ENCODE data around the gene DHRS13. TPM values are rescaled to one million over a fixed set of nuclear protein-coding genes. Genes with fewer than 3 reads are reported as not detected.
A peak's percentile ranks its signal among the peaks of the same experiment; 100 is the strongest.

The DHRS13 gene, protein sequence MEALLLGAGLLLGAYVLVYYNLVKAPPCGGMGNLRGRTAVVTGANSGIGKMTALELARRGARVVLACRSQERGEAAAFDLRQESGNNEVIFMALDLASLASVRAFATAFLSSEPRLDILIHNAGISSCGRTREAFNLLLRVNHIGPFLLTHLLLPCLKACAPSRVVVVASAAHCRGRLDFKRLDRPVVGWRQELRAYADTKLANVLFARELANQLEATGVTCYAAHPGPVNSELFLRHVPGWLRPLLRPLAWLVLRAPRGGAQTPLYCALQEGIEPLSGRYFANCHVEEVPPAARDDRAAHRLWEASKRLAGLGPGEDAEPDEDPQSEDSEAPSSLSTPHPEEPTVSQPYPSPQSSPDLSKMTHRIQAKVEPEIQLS
- total RNA-seq (10 to 100 TPM; 46.1 to 47.3 TPM), polyA plus RNA-seq (10 to 100 TPM; 17.1 to 22.8 (median 19.4) TPM), total RNA-seq (18.2 to 40.6 (median 21.2) reads per million in 6 experiments)

DNA sequence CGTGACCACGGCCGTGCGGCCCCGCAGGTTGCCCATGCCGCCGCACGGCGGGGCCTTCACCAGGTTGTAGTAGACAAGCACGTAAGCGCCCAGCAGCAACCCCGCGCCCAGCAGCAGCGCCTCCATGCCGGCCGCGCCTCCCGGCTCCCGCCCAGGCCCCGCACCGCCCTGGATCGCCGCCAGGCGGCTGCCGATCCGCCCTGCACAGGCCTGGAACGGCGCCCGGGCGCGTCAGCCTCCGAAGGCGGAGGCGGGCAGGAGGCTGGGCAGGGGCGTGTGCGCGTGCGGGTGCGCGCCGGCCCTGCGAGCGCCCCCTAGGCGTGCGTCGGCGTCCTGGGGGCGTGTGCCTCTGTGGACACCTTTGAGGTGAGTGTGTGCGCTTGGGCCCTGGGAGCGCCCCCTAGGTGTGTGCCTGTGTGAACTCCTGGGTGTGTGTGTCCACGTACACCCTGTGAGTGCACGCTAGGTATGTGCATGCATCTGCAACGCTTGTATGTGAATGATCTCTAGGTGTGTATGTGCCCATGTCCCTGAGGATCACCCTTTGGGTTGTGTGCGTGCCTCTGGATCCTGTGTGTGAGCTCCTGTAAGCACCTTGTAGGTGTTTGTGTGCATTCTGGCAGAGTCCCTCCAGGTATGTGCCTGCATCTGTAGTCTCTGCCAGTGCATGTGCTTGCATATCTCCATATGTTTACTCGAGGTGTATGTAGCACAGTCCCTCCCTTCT is at the start of gene DHRS13:
DHRS13 (minus strand) TSS at position 261 of the 727 bp plus-strand sequence; CDS start at position 126, 135 bp downstream.
- peak; percentile 89 to 90 for ATAC-seq
- H3K9me3 Mint-ChIP-seq, result no peaks in the 10 kb centered on the region
- DNase-seq, result peak; percentile 90 to 99 (median 96)
- POLR2A ChIA-PET, result interaction anchor here (0.9 to 3.1 kb wide), 13 partner anchors 10 to 546 kb away, joined by 3 to 27 read pairs (median 6); partner anchors contain the start of genes FAM222B, PHF12, POLDIP2 and RPL23A
- H3K27me3 Mint-ChIP-seq, result no peaks in the 10 kb centered on the region
- H3K27ac Mint-ChIP-seq, result peak within 1 kb of the TSS; percentile 83 to 97 (median 90)
- H3K4me1 Mint-ChIP-seq, result peaks cover 23 to 41% (median 39%) of the 10 kb centered on the region in 4 donors
- peak within 1 kb of the TSS; percentile 82 to 95 (median 90) for H3K4me3 Mint-ChIP-seq
- peaks cover 0 to 30% (median 0%) of the 10 kb centered on the region in 3 donors for H3K36me3 Mint-ChIP-seq

DNA sequence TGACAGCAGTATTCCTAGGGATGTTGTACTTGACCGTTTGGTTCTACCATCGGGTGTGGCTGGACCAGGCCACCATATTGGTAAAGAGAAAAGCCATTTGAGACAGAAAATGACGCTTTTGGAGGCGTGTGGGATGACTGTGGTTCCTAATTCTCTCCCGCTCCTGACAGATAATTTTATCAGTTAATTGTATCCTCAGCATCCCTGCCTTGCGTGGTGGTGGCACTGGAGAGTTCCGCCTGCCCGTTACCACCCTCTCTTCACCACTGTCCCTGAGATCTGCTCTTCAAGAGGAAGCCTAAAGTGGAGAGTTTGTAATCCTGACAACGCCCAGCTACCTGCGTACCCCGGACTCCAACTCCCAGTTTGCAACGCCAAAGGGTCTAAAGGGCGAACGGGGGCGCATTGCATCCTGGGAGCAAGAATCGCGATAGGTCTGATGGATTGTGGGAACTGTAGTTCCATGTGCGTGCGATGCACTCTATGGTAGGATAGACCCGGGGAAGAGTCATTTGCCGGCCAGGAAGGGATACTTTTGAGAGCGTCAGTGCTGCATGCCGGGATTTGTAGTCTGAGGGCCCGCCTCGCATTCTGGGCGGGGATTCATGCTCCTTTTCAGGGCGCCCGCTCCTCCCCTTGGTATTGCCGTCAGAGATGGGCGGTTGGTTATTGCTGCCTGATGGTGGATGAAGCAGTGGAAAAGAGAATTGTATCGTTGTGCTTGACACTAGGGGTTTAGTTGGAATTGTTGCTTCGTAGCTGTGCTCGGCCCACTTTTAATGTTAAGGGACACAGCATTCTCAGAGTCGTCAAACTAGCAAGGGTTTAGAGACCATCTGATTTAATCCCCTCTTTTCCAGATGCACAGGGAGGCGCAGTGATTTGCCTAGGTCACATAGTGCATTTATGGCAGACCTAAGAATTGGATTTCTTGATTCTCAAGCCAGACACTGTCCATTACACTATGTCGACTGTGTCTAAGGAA is 49.4 kb upstream of the DHRS13 start:
- DNase-seq, result peak; percentile 85 to 99 (median 97)
- H3K27ac Mint-ChIP-seq, result no peak overlapping the region
- peaks cover 12 to 18% (median 16%) of the 10 kb centered on the region in 4 donors for H3K4me1 Mint-ChIP-seq
- H3K4me3 Mint-ChIP-seq, result no peak overlapping the region
- ATAC-seq, result peak; percentile 71 to 77
- POLR2A ChIA-PET, result interaction anchor here (0.7 to 6.0 kb wide), 37 partner anchors 8 to 1889 kb away, joined by 3 to 112 read pairs (median 6); partner anchors contain the start of genes BLTP2, DHRS13, ERAL1 and FLOT2
- H3K9me3 Mint-ChIP-seq, result no peaks in the 10 kb centered on the region
- H3K36me3 Mint-ChIP-seq, result peaks cover 0 to 6% (median 0%) of the 10 kb centered on the region in 3 donors
- no peaks in the 10 kb centered on the region for H3K27me3 Mint-ChIP-seq

DNA sequence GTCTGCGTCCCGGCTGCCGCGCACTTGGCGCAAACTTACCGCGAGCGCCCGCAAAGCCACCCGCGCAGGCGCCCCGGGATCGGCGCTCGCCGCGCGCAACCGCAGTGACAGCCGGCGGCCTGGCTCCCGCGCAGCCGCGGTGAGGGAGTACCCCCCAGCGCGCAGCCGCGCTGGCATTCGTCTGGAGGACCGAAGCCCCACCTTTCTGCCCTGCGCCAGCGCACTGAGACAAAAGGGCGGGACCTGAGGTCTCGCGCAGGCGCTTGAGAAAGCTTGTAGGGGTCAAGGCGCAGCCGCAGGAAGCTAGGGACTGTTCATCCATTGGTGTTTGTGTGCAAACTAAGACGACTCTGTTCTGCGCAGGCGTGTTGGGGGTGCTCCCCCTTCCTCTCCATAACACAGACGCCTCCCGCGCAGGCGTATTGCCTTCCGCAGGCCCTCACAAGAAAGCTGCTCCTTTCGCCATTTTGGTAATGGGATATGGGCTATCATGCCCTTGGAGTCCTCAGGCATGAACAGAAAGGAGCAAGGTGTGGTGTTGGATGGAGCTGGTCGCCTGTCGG is 48.6 kb upstream of the DHRS13 start, which contains the start of gene PHF12:
PHF12 (minus strand) TSS at position 91 of the 563 bp plus-strand sequence. CDS start 558 bp downstream, outside the sequence.
- peak; percentile 64 to 65 for ATAC-seq
- POLR2A ChIA-PET, result interaction anchor here (0.7 to 6.0 kb wide), 34 partner anchors 8 to 1890 kb away, joined by 3 to 112 read pairs (median 6); partner anchors contain the start of genes BLTP2, DHRS13, ERAL1 and FLOT2
- Mint-ChIP-seq H3K36me3 (peaks cover 0 to 6% (median 0%) of the 10 kb centered on the region in 3 donors), H3K4me3 (peak within 1 kb of the TSS in 9 of 10 donors; percentile 94 to 98 (median 95)), H3K9me3 (no peaks in the 10 kb centered on the region), H3K27me3 (no peaks in the 10 kb centered on the region), H3K27ac (peak within 1 kb of the TSS; percentile 86 to 98 (median 97)), H3K4me1 (peaks cover 12 to 24% (median 22%) of the 10 kb centered on the region in 4 donors)
- peak; percentile 96 to 100 (median 100) for DNase-seq

DNA sequence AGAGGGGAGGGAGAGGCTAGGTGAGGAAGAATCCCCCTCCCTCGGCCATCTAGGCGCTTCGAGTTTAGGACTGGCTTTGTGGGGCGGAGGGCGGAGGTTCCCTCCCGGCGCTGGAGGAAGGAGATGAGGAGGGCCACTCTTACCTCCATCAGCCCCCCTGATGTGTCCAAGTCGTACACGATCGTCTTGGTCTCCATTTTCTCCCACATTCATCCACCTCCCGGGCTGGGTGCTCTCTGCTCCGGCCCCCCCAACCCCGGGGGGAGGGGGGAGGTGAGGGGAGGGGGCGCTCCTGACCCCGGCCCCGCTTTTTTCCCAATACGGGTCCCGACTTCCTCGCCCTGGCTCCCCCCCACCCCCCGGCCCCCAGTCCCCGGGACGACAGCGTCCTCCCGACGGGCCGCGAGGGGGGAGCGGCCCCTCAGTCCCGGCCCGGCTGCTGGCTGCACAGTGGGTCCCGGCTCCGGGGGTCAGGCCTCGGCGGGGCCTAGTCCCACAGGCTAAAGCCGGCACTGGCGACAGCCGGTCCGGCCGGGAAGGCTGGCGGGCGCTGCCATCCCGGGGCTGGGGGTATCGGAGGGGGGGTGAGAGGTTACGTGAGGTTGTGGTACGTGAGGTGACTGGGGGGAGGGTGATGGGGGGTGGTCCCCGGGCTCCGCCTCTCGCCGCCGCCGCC is 48.0 kb upstream of the DHRS13 start:
- POLR2A ChIA-PET, result interaction anchor here (0.8 to 6.0 kb wide), 39 partner anchors 9 to 1891 kb away, joined by 3 to 112 read pairs (median 7); partner anchors contain the start of genes BLTP2, DHRS13, FAM222B and FLOT2
- Mint-ChIP-seq H3K36me3 (peaks cover 0 to 10% (median 0%) of the 10 kb centered on the region in 3 donors), H3K27me3 (no peaks in the 10 kb centered on the region), H3K27ac (peak overlapping the region; percentile 86 to 98 (median 97)), H3K4me1 (peaks cover 15 to 30% (median 28%) of the 10 kb centered on the region in 4 donors), H3K4me3 (peak overlapping the region in 9 of 10 donors; percentile 94 to 98 (median 95)), H3K9me3 (no peaks in the 10 kb centered on the region)
- ATAC-seq (no peak), DNase-seq (no peak)

DNA sequence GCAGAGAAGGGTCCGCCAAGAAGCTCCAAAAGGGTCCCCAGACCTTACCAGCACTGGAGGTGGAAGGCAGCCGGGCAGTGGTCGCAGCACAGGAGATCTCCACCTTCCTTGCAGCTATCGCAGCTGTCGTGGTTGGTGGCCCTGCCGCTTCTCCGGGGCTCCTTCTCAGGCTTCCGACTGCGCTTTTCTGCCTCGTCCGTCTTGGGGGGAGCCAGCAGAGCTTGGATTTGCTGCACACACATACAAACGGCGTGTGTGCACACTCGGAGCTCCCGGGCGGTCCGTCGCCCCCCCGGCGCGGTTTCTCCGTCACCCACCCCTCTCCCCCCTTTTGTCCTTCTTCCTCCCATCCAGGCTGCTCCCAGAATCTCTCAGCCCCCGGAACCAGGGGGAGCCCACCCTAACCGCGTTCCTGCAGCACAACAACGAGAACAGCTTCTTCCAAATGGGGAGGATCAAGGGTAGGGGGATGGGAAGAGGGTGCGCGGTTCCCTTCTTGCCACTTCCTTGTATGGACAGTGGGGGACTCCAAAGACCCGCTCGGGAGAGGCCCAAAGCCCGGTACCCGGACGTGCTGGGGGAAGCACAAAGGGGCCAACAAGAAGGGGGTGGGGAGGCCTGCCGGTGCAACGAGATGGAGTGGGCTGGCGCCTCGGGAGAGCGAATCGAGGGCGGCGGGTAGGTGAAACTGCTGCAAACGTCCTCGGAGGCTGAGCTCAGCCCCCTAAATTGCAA is 47.3 kb upstream of the DHRS13 start:
- Mint-ChIP-seq H3K36me3 (peaks cover 0 to 16% (median 0%) of the 10 kb centered on the region in 3 donors), H3K27ac (peak overlapping the region; percentile 86 to 98 (median 97)), H3K27me3 (no peaks in the 10 kb centered on the region), H3K9me3 (no peaks in the 10 kb centered on the region), H3K4me1 (peaks cover 18 to 37% (median 35%) of the 10 kb centered on the region in 4 donors), H3K4me3 (peak overlapping the region in 9 of 10 donors; percentile 94 to 98 (median 95))
- ATAC-seq, result peak; percentile 3
- DNase-seq, result peak; percentile 51 to 86 (median 68)
- POLR2A ChIA-PET, result interaction anchor here (0.8 to 6.0 kb wide), 29 partner anchors 11 to 631 kb away, joined by 3 to 112 read pairs (median 7); partner anchors contain the start of genes BLTP2, DHRS13, ERAL1 and FAM222B

DNA sequence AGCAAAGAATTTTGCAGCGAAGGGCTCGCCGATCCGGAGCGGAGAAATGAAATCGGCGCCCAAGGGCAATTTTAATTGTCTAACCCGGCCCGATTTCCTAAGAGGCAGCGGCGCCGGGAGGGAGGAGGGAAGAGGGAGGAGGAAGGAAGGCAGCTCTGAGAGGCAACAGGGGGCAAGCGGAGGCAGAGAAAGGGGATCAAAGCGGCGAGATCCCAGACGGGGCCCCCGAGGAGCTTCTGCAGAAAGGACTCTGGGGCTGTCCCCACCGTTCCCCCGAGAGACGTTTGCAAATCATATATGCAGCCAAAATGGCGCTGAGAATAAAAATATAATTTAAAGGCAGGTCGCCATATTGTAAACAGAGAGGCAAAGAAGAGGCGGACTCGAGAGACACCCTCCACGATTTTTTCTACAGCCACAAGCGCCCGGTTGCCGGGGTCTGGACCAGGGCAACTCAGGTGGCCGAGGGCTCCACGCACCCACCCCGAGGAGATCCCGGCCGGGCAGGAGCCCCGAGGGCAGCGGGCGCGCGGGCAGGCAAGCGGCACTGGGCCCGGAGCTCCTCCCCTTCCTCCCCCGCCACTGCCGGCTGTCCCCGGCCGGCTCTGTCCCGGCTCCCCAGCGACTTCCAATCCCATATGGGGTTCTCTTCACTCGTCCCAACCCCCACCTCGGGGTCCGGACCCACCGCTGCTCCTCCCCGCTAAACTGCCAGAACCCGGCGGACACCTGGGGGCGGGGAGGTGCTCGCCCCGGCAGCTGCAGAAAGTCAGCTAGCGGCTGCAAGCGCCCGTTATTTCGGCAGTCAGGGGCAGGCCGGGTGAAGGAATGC is 46.5 kb upstream of the DHRS13 start:
- POLR2A ChIA-PET, result interaction anchor here (0.7 to 6.0 kb wide), 30 partner anchors 10 to 630 kb away, joined by 3 to 112 read pairs (median 6); partner anchors contain the start of genes BLTP2, DHRS13, ERAL1 and FAM222B
- peak; percentile 46 to 76 (median 54) for DNase-seq
- peak overlapping the region in 9 of 10 donors; percentile 94 to 98 (median 95) for H3K4me3 Mint-ChIP-seq
- H3K27me3 Mint-ChIP-seq, result no peaks in the 10 kb centered on the region
- ATAC-seq, result peak in 1 of 2 donors; percentile 4
- peaks cover 21 to 44% (median 43%) of the 10 kb centered on the region in 4 donors for H3K4me1 Mint-ChIP-seq
- peaks cover 0 to 23% (median 0%) of the 10 kb centered on the region in 3 donors for H3K36me3 Mint-ChIP-seq
- no peaks in the 10 kb centered on the region for H3K9me3 Mint-ChIP-seq
- H3K27ac Mint-ChIP-seq, result peak overlapping the region; percentile 93 to 98 (median 97)

DNA sequence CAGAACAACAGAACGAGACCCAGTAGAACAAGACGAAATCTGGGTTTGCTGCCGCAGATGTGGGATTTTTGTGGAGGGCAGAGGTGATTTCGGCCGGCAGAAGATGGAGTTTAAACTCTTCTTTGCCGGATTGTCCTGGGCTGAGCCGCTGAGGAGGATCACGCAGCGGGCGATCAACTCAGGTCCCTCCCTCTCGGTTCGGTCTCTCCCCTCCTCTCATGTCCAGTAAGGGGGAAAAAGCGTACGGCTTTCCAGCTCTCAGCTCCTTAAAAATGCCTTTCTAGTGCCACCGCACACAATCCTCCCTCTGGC is 46.0 kb upstream of the DHRS13 start:
- POLR2A ChIA-PET, result interaction anchor here (0.7 to 6.0 kb wide), 17 partner anchors 9 to 613 kb away, joined by 3 to 112 read pairs (median 10); partner anchors contain the start of genes BLTP2, DHRS13, FAM222B and FLOT2
- DNase-seq, result no peak
- Mint-ChIP-seq H3K27ac (peak overlapping the region; percentile 93 to 98 (median 97)), H3K9me3 (no peaks in the 10 kb centered on the region), H3K36me3 (peaks cover 0 to 28% (median 0%) of the 10 kb centered on the region in 3 donors), H3K4me1 (peaks cover 23 to 49% (median 48%) of the 10 kb centered on the region in 4 donors), H3K4me3 (peak overlapping the region in 9 of 10 donors; percentile 94 to 98 (median 95)), H3K27me3 (no peaks in the 10 kb centered on the region)
- ATAC-seq, result no peak

DNA sequence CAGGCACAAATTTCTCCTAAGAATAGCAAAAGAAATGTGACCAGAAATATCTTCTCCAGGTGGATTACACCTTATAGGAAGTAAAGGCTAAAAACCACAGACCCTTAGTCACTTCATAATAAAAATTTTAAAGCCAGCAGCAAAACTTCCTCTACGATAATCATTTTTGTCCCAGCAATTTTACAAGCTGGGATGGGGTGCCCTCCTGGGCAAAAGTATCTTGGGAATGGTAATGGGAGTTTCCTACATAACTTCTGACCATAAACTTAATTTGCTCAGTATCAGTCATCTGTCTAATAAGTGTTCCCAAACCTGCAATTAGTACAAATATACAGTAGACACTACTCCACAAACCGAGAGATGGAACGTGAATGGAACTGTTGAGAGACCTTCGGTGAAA is 45.5 kb upstream of the DHRS13 start:
- DNase-seq (no peak), ATAC-seq (no peak)
- H3K4me1 Mint-ChIP-seq, result peaks cover 23 to 54% (median 50%) of the 10 kb centered on the region in 4 donors
- H3K9me3 Mint-ChIP-seq, result no peaks in the 10 kb centered on the region
- no peaks in the 10 kb centered on the region for H3K27me3 Mint-ChIP-seq
- POLR2A ChIA-PET, result interaction anchor here (0.7 to 6.0 kb wide), 12 partner anchors 9 to 613 kb away, joined by 3 to 112 read pairs (median 9); partner anchors contain the start of genes BLTP2, FAM222B, FLOT2 and IFT20
- peaks cover 0 to 33% (median 0%) of the 10 kb centered on the region in 3 donors for H3K36me3 Mint-ChIP-seq
- H3K27ac Mint-ChIP-seq, result peak overlapping the region; percentile 93 to 98 (median 97)
- peak overlapping the region in 9 of 10 donors; percentile 94 to 98 (median 95) for H3K4me3 Mint-ChIP-seq

DNA sequence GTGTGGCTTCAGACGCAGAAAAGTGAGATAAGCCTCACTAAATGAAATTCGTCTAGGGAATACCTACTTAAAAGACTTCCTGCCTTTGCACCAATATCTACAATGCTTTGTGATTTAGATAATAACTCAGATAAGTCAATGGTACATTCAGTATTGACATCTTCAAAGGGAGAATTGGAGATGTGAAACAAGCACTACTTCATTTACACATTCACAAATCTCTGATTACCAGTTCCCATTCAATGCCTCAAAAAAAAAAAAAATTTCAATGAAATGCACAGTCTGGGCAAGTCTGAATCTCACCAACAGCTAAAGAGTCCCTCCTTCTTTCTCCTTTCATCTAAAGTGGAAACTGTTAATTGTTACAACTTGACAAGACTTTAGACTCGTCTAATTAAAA is 44.8 kb upstream of the DHRS13 start:
- peaks cover 0 to 40% (median 0%) of the 10 kb centered on the region in 3 donors for H3K36me3 Mint-ChIP-seq
- DNase-seq (peak in 1 of 10 donors; percentile 10), ATAC-seq (no peak)
- H3K9me3 Mint-ChIP-seq, result no peaks in the 10 kb centered on the region
- H3K27ac Mint-ChIP-seq, result peak overlapping the region; percentile 93 to 98 (median 97)
- POLR2A ChIA-PET, result interaction anchor here (0.7 to 5.1 kb wide), 4 partner anchors 21 to 612 kb away, joined by 3 to 82 read pairs (median 6); partner anchors contain the start of genes IFT20 and RPL23A
- H3K4me3 Mint-ChIP-seq, result peak overlapping the region in 9 of 10 donors; percentile 94 to 98 (median 95)
- no peaks in the 10 kb centered on the region for H3K27me3 Mint-ChIP-seq
- H3K4me1 Mint-ChIP-seq, result peaks cover 23 to 61% (median 56%) of the 10 kb centered on the region in 4 donors

All from naive thymus-derived CD8-positive, alpha-beta T cell (primary cell).